Parathyroid adenoma (tissue), 2 donors: ENCODE results near the gene SP2.
A peak's percentile ranks its signal among the peaks of the same experiment; 100 is the strongest.
"Not testable (repeated sequence)": the region's sequence is repeated elsewhere in the genome, so short reads cannot be mapped to it uniquely, and the experiment has no call there.

Source experiments
- H2AFZ ChIP-seq: fragments of 300-600 bp; sonication (generic); one replicate; pipeline ENCODE4 v1.7.0; 2017; ENCODE audit warnings: antibody characterized with exemption, mild to moderate bottlenecking
- H3K27ac ChIP-seq: fragments of 300-600 bp; sonication (generic); one replicate; pipeline ENCODE4 v1.7.0; 2017
- H3K27me3 ChIP-seq: fragments of 300-600 bp; sonication (generic); one replicate; pipeline ENCODE4 v1.7.0; 2017; ENCODE audit warnings: low read length; ENCODE audit not compliant: control insufficient read depth, insufficient read depth
- H3K36me3 ChIP-seq: fragments of 300-600 bp; sonication (generic); one replicate; pipeline ENCODE4 v1.7.0; 2017; ENCODE audit warnings: low read length; ENCODE audit not compliant: control insufficient read depth, insufficient read depth
- H3K4me1 ChIP-seq: fragments of 300-600 bp; sonication (generic); one replicate; pipeline ENCODE4 v1.7.0; 2017; ENCODE audit warnings: control low read depth
- H3K4me2 ChIP-seq: fragments of 300-600 bp; sonication (generic); one replicate; pipeline ENCODE4 v1.7.0; 2017; ENCODE audit warnings: low read length
- H3K4me3 ChIP-seq: fragments of 300-600 bp; sonication (generic); one replicate; pipeline ENCODE4 v1.7.0; 2017; ENCODE audit warnings: low read depth, low read length
- H3K79me2 ChIP-seq: fragments of 300-600 bp; sonication (generic); one replicate; pipeline ENCODE4 v1.7.0; 2017; ENCODE audit warnings: control low read depth
- H3K9ac ChIP-seq: fragments of 300-600 bp; sonication (generic); one replicate; pipeline ENCODE4 v1.7.0; 2017; ENCODE audit warnings: mild to moderate bottlenecking
- H3K9me3 ChIP-seq: fragments of 300-600 bp; sonication (generic); one replicate; pipeline ENCODE4 v1.7.0; 2017; ENCODE audit warnings: low read length; ENCODE audit not compliant: control insufficient read depth
- TF ChIP-seq, protein P1 (sequence below): fragments of 300-600 bp; sonication (generic); IDR thresholded peaks from one replicate; pipeline ENCODE4 v1.7.0; 2017; ENCODE audit warnings: antibody characterized with exemption, mild to moderate bottlenecking
- donor health status: primary hyperparathyroidism.

Gene SP2

DNA sequence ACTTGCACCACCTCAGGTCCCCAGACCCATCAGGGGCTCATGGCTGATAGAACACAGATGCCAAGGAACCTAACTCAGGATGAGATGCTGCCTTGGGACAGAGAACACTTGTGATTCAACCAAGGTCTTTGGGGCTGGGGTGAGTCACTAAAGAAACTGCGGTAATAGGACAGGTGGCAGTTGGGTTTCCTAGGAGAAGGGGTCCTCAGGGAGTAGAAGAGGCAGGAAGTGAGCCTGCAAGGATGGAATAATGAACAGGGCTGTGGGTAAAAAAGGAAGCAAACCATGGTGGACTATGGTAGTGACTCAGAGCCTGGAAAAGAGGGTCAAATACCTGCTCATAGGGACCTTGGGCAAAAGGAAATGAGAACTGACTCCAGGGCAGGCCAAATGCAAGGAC, 38.8 kb downstream of the SP2 start:
- TF ChIP-seq, protein P1, sequence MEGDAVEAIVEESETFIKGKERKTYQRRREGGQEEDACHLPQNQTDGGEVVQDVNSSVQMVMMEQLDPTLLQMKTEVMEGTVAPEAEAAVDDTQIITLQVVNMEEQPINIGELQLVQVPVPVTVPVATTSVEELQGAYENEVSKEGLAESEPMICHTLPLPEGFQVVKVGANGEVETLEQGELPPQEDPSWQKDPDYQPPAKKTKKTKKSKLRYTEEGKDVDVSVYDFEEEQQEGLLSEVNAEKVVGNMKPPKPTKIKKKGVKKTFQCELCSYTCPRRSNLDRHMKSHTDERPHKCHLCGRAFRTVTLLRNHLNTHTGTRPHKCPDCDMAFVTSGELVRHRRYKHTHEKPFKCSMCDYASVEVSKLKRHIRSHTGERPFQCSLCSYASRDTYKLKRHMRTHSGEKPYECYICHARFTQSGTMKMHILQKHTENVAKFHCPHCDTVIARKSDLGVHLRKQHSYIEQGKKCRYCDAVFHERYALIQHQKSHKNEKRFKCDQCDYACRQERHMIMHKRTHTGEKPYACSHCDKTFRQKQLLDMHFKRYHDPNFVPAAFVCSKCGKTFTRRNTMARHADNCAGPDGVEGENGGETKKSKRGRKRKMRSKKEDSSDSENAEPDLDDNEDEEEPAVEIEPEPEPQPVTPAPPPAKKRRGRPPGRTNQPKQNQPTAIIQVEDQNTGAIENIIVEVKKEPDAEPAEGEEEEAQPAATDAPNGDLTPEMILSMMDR: no peak
- H3K27ac ChIP-seq: no peak overlapping the region
- H3K4me3 ChIP-seq: no peak overlapping the region
- H3K9ac ChIP-seq: no peak overlapping the region
- H2AFZ ChIP-seq: no peak overlapping the region
- H3K27me3 ChIP-seq: no peaks in the 10 kb centered on the region
- no peaks in the 10 kb centered on the region for H3K79me2 ChIP-seq
- H3K4me1 ChIP-seq: no peaks in the 10 kb centered on the region
- H3K36me3 ChIP-seq: no peaks in the 10 kb centered on the region
- no peak overlapping the region for H3K4me2 ChIP-seq
- H3K9me3 ChIP-seq: no peaks in the 10 kb centered on the region

DNA sequence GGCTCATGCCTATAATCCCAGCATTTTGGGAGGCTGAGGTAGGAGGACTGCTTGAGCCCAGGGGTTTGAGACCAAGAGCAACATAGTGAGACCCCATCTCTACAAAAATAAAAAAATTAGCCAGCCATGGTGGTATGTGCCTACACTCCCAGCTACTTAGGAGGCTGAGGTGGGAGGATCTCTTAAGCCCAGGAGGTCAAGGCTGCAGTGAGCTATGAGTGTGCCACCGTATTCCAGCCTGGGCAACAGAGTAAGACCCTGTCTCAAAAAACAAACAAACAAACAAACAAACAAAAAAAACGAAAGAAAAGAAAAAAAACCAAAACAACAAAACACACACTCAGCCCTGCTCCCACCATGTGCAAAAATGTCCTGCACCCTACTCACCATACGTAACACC, 39.4 kb downstream of the SP2 start:
- H3K79me2 ChIP-seq, H3K4me3 ChIP-seq, H3K9ac ChIP-seq, H3K27me3 ChIP-seq, H3K4me2 ChIP-seq, H2AFZ ChIP-seq, H3K27ac ChIP-seq, H3K4me1 ChIP-seq, H3K9me3 ChIP-seq, H3K36me3 ChIP-seq: not testable (repeated sequence)

DNA sequence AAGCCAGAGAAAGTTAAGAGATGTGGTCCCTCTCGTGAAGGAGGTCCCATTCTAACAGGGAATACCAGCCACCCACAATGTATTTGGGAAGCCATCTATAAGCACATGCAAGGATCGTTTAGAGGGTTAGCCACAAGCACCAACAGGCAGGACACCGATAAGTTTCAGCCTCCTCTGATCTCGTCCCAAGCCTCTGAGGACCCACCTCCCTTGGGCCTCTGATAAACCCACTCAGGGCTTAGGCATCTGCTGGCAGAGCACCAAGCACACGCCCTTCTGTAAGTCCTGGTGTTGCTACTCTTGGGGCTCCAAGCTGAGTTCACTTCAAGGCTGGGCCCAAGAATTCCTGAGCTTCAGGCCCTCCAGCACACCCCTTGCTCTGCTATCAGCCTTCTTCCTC, 39.9 kb downstream of the SP2 start:
- H3K36me3 ChIP-seq: no peaks in the 10 kb centered on the region
- no peaks in the 10 kb centered on the region for H3K4me1 ChIP-seq
- TF ChIP-seq, protein P1: no peak
- no peaks in the 10 kb centered on the region for H3K9me3 ChIP-seq
- no peak overlapping the region for H3K9ac ChIP-seq
- no peak overlapping the region for H2AFZ ChIP-seq
- H3K27me3 ChIP-seq: no peaks in the 10 kb centered on the region
- H3K4me3 ChIP-seq: no peak overlapping the region
- H3K4me2 ChIP-seq: no peak overlapping the region
- H3K27ac ChIP-seq: no peak overlapping the region
- H3K79me2 ChIP-seq: no peaks in the 10 kb centered on the region

DNA sequence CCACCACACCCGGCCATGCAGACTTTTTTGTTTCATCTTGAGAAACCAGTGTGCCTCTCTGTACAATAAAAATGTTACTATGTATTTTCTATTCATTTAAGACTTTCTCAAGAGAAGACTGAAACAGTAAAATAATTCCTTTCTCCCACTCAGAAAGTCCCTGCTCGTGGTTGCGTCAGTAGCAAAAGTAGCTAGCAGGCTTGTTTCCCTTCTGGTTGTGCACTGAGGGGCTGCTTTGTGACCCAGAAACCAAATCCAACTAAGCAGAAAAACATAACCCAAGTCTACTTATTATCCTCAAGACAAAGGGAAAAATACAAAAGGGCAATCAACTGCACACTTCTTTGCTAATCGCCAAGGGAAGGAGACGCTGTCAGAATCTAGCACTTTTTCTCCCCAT, 41.9 kb downstream of the SP2 start:
- H3K9ac ChIP-seq: no peak overlapping the region
- no peaks in the 10 kb centered on the region for H3K9me3 ChIP-seq
- H3K27ac ChIP-seq: no peak overlapping the region
- TF ChIP-seq, protein P1: no peak
- H3K4me1 ChIP-seq: no peaks in the 10 kb centered on the region
- no peak overlapping the region for H2AFZ ChIP-seq
- H3K27me3 ChIP-seq: no peaks in the 10 kb centered on the region
- H3K79me2 ChIP-seq: no peaks in the 10 kb centered on the region
- no peaks in the 10 kb centered on the region for H3K36me3 ChIP-seq
- H3K4me3 ChIP-seq: no peak overlapping the region
- no peak overlapping the region for H3K4me2 ChIP-seq

DNA sequence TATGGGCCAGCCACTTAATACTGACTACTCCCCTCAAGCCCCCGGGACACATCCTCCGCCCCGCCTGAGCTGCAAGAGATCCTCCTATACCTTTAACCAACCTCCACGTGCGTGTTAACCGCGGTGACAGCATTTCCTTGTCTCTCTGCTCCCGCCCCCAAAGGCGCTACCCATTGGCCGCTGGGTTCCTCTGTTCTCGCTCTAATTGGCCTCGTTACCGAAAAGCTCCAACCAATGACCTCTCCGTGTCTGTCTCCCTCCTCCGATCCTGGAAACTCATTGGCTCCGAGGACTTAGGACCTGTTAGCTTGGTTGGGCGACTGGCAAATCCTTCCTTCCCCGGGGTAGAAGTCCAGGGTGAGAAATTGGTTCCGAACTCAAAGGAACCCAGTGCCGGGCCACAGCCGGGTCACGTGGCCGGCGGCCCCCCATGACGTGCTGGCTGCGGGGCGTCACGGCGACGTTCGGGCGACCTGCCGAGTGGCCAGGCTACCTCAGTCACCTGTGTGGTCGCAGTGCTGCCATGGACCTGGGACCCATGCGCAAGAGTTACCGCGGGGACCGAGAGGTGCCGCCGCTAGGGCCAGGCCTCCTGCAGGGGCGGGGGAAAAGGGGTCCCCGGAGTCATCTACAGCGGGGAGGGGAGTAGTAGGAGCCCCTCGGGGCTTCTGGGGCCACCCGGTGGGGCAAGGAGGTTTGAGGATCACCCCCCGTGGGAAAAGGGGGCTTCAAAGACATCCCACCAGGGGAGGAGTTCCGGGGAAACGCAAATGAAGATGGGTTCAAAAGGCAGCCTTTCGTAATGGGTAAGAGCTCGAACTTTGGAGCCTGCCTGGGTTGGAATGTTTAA, 45.4 kb downstream of the SP2 start, which contains the start of gene PNPO:
Gene PNPO (plus strand): TSS at position 326 of the 850 bp plus-strand sequence. CDS start 105 bp downstream, at position 431.
- Histone ChIP-seq H3K9ac (peak within 1 kb of the TSS; percentile 0), H3K4me1 (no peaks in the 10 kb centered on the region)

More for the DNA sequence above, 45.4 kb downstream of the SP2 start, which contains the start of gene PNPO:
- TF ChIP-seq, protein P1: no peak
- no peaks in the 10 kb centered on the region for H3K27me3 ChIP-seq
- no peaks in the 10 kb centered on the region for H3K79me2 ChIP-seq
- H3K4me3 ChIP-seq: peak within 1 kb of the TSS; percentile 92
- H2AFZ ChIP-seq: peak within 1 kb of the TSS; percentile 79
- H3K36me3 ChIP-seq: no peaks in the 10 kb centered on the region
- H3K4me2 ChIP-seq: peak within 1 kb of the TSS; percentile 77
- H3K9me3 ChIP-seq: no peaks in the 10 kb centered on the region
- peak within 1 kb of the TSS; percentile 54 for H3K27ac ChIP-seq
